ENCODE data around the gene CHRNA4.
"Not testable (repeated sequence)": the region's sequence is repeated elsewhere in the genome, so short reads cannot be mapped to it uniquely, and the experiment has no call there.

DNA sequence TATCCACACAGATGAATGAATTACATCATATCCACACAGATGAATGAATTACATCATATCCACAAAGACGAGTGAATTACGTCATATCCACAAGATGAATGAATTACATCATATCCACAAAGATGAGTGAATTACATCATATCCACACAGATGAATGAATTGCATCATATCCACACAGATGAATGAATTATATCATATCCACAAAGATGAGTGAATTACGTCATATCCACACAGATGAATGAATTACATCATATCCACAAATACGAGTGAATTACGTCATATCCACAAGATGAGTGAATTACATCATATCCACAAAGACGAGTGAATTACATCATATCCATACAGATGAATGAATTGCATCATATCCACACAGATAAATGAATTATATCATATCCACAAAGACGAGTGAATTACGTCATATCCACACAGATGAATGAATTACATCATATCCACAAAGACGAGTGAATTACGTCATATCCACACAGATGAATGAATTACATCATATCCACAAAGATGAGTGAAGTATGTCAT lies 20.9 kb downstream of the CHRNA4 start:
- TF ChIP-seq SUZ12 (IDR thresholded peaks at IDR 0.05; ENCODE audit: unreplicated experiment); RFX5 (IDR thresholded peaks at IDR 0.05; ENCODE audit: low read depth, low read length); FOXM1 (IDR thresholded peaks at IDR 0.05; ENCODE audit: low read depth, low read length); POLR2AphosphoS5 (IDR thresholded peaks at IDR 0.05; ENCODE audit: low read length); SMC3 (IDR thresholded peaks at IDR 0.05; ENCODE audit: borderline replicate concordance, low read length); MYC (IDR thresholded peaks at IDR 0.05; ENCODE audit: insufficient read depth, insufficient read length, insufficient replicate concordance, low read length, severe bottlenecking); CHD4 (IDR thresholded peaks at IDR 0.05); SP1 (IDR thresholded peaks at IDR 0.05; ENCODE audit: low read depth, low read length); SMARCA5 (IDR thresholded peaks at IDR 0.05): not testable (repeated sequence)
- TF ChIP-seq, protein P1, sequence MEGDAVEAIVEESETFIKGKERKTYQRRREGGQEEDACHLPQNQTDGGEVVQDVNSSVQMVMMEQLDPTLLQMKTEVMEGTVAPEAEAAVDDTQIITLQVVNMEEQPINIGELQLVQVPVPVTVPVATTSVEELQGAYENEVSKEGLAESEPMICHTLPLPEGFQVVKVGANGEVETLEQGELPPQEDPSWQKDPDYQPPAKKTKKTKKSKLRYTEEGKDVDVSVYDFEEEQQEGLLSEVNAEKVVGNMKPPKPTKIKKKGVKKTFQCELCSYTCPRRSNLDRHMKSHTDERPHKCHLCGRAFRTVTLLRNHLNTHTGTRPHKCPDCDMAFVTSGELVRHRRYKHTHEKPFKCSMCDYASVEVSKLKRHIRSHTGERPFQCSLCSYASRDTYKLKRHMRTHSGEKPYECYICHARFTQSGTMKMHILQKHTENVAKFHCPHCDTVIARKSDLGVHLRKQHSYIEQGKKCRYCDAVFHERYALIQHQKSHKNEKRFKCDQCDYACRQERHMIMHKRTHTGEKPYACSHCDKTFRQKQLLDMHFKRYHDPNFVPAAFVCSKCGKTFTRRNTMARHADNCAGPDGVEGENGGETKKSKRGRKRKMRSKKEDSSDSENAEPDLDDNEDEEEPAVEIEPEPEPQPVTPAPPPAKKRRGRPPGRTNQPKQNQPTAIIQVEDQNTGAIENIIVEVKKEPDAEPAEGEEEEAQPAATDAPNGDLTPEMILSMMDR (IDR thresholded peaks at IDR 0.05 in 2 of 3, conservative IDR thresholded peaks at IDR 0.05 in 1 of 3; ENCODE audit: control insufficient read depth in 2 of 3, extremely low read depth in 1 of 3, insufficient read depth in 1 of 3, low read depth in 3 of 3, low read length in 3 of 3) = not testable (repeated sequence)
